ENCODE results near the gene AOX1. TPM values are rescaled to one million over a fixed set of nuclear protein-coding genes. Genes with fewer than 3 reads are reported as not detected.

Gene AOX1
- total RNA-seq, 1 experiment from 2014 or later = 3.5 TPM

DNA sequence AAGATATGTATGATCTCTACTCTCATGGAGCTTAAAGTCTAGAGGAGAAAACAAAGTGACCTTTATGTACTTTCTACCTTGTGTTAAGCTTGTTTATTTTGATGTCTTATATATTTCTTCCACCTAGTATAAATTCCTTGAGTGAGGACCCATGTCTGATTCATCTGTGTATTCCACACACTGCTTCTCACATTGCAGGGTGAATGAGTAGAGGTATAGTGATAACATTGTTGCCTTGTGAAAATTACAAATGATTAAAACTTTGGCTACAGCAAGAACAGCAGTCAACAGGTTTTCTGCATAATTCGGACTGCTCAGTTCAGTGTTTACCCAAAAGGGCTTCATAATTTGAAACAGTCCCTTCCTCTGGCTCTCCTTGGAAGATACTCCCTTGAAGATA, 36.3 kb downstream of the AOX1 start:
- Histone ChIP-seq H3K4me1 (ENCODE audit: insufficient read depth, low read length) (no peaks in the 10 kb centered on the region), H2BK5ac (ENCODE audit: insufficient read length, low read length) (no peak overlapping the region), H3K4ac (ENCODE audit: low read depth, low read length) (no peak overlapping the region), H3K9me3 (ENCODE audit: control insufficient read depth, low read depth, low read length) (no peaks in the 10 kb centered on the region), H2AFZ (ENCODE audit: low read length) (no peak overlapping the region), H2BK120ac (ENCODE audit: low read depth, low read length, poor library complexity, severe bottlenecking) (no peak overlapping the region), H4K91ac (ENCODE audit: insufficient read length, low read depth, low read length) (no peak overlapping the region), H4K8ac (replicated peaks; ENCODE audit: insufficient read length, low read depth, low read length) (no peak overlapping the region), H3K27me3 (ENCODE audit: insufficient read depth, low read length) (no peaks in the 10 kb centered on the region), H3T11ph (ENCODE audit: low read length) (no peak overlapping the region), H2AK5ac (ENCODE audit: insufficient read length, low read length) (no peak overlapping the region), H3K4me2 (ENCODE audit: insufficient read depth, insufficient read length, low read length) (no peak overlapping the region), H3K23ac (ENCODE audit: insufficient read length, low read depth, low read length) (no peak overlapping the region), H2BK12ac (ENCODE audit: insufficient read length, low read depth, low read length) (no peak overlapping the region), H3K79me1 (ENCODE audit: insufficient read depth, low read depth, low read length, poor library complexity, severe bottlenecking) (no peaks in the 10 kb centered on the region), H3K14ac (ENCODE audit: insufficient read depth, low read length) (no peak overlapping the region), H4K5ac (ENCODE audit: insufficient read length, low read depth, low read length) (no peak overlapping the region), H3K9ac (ENCODE audit: extremely low read depth, insufficient read length, low read length) (no peak overlapping the region), H4K20me1 (ENCODE audit: control insufficient read depth, insufficient read depth, insufficient read length) (no peaks in the 10 kb centered on the region), H3K79me2 (ENCODE audit: insufficient read depth, low read length) (no peaks in the 10 kb centered on the region), H2BK20ac (ENCODE audit: low read depth, low read length, poor library complexity, severe bottlenecking) (no peak overlapping the region), H3K27ac (ENCODE audit: insufficient read length, low read depth, low read length) (no peak overlapping the region), H3K56ac (ENCODE audit: insufficient read length, low read depth, low read length) (no peak overlapping the region), H3K23me2 (ENCODE audit: insufficient read length, low read depth, low read length, poor library complexity, severe bottlenecking) (no peaks in the 10 kb centered on the region), H3K18ac (ENCODE audit: insufficient read length, low read depth, low read length) (no peak overlapping the region), H2BK15ac (ENCODE audit: low read depth, low read length) (no peak overlapping the region)
- no peaks in the 10 kb centered on the region for H3K36me3 Mint-ChIP-seq (ENCODE audit: insufficient read depth in 1 of 3, low read depth in 3 of 3)
- no peaks in the 10 kb centered on the region for H3K27me3 Mint-ChIP-seq (ENCODE audit: low read depth)
- H3K4me3 Mint-ChIP-seq = no peak overlapping the region
- H3K27ac Mint-ChIP-seq = no peak overlapping the region
- H3K9me3 Mint-ChIP-seq = no peaks in the 10 kb centered on the region
- TF ChIP-seq CTCF (conservative IDR thresholded peaks at IDR 0.05) = no peak
- H3K4me1 Mint-ChIP-seq = peaks cover 10 to 13% of the 10 kb centered on the region in 2 experiments
- WGBS (ENCODE audit: extremely low coverage, insufficient read length, low lambda C conversion rate) = no CpG with 5 or more reads among the region's 1 CpG
- no peak for DNase-seq

All from H9 (cell line).